GM19193 (cell line): ENCODE data around the gene KRTAP19-7.

Experiments used
- POLR2A ChIP-seq: IDR thresholded peaks from 4 replicates; pipeline ENCODE4 v1.6.1; 2011; ENCODE audit not compliant: insufficient read depth, insufficient read length; ENCODE audit errors: extremely low read depth

The KRTAP19-7 gene

DNA sequence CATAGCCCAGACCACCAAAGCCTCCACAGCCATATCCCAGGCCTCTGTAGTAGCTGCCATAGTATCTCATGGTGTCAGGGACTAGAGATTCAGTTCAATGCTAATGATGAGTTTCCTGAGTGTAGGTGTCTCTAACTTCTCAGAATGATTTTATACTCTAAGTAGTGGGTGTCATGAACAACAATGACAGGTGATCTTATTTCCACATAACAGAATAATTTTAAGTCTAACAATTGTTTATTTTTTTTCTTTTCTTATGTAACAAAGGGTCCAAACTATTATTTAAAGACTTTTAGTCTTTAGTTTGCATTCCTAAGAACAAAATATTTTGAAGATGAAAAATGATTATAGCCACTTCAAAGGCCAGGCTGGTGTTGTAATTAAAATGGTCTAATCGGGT, 19.4 kb downstream of the KRTAP19-7 start, which contains the start of gene KRTAP19-6:
Gene KRTAP19-6 (minus strand): TSS at position 101 of the 400 bp plus-strand sequence. CDS start 31 bp downstream, at position 70.
- TF ChIP-seq POLR2A: no peak

DNA sequence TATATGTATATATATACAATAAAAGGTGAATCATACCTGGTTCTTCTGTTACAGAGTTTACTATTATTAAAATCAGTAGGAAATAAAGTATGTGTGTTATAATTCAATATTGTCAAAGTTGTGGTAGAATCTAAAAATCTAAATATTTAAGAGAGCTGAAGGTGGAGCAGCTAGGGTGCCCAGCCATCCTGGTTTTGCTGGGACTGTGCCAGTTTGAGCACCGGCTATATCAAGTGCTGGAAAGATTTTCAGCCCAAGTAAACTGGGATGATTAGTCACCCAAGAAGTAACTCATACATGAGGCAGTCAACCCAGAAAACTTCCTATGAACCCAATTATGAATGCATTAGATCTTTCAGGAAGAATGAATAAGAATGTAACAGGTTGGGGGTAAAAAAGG, 42.2 kb downstream of the KRTAP19-7 start:
- TF ChIP-seq POLR2A: no peak

DNA sequence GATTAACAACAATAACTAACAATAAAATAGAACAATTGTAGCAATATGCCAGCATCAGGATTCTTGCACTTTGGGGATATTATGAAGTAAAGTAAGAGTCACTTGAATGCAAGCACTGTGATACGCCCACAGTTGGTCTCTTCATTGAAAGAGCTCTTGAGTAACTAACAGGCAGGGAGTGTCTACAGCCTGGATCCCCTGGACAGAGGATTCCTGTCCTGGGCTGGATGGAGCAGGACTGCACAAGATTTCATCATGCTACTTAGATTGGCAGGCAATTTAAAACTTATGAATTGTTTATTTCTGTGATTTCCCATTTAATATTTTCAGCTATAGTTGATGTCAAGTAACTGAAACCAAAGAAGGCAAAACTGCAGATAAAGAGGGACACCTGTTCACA, 45.4 kb downstream of the KRTAP19-7 start:
- TF ChIP-seq POLR2A: no peak
